HCT116 (cell line): ENCODE results near the gene MINDY4B. TPM values are rescaled to one million over a fixed set of nuclear protein-coding genes. Genes with fewer than 3 reads are reported as not detected.

Experiments used
- ATAC-seq: fragments of 200-7000 bp; cut with Tn5 transposase; 2 replicates; pipeline ENCODE4 v1.9.1; 2020; ENCODE audit warnings: mild to moderate bottlenecking, moderate library complexity
- BruUV-seq: library from RNA; stranded (reverse); fragments of 400-500 nt; replicated peaks from 2 replicates; lab custom pipeline; 2021; lab: Mats Ljungman, UMichigan
- CTCF ChIA-PET: fragments of 300-600 bp; sonication (Branson Sonifier 250); formaldehyde crosslinking; loops from one replicate; lab custom pipeline; 2021; ENCODE audit warnings: antibody characterized with exemption; lab: Charles Lee
- POLR2A ChIA-PET: fragments of 300-600, 350-600 bp; sonication (Branson Sonifier 250); formaldehyde crosslinking; loops from one replicate; lab custom pipeline; 2021; ENCODE audit warnings: antibody characterized with exemption; lab: Charles Lee
- RAD21 ChIA-PET, 2 experiments: fragments of 300-600 bp; sonication (Branson Sonifier 250); formaldehyde crosslinking; loops; one replicate each; lab custom pipeline; 2023; ENCODE audit warnings: low total read pairs in 2 of 2; ENCODE audit not compliant: uncharacterized antibody in 2 of 2, unreplicated experiment in 2 of 2, low non-redundant PET in 1 of 2; lab: Charles Lee
- DNase-seq: peaks from one replicate; pipeline ENCODE4 v3.0.0-alpha.2; 2010; ENCODE audit warnings: low read depth, low spot score
- H2AFZ ChIP-seq: fragments of 200-600 bp; shearing (Covaris generic), sonication (generic); 2 replicates; pipeline ENCODE4 v1.6.1; 2017; ENCODE audit warnings: low read depth, mixed run types, mixed read lengths, antibody characterized with exemption, low read length; ENCODE audit not compliant: poor library complexity, severe bottlenecking
- H3K27ac ChIP-seq: 2 replicates; pipeline ENCODE4 v1.5.1; 2012; ENCODE audit warnings: low read depth, low read length
- H3K27me3 ChIP-seq: fragments of 200-600 bp; sonication (generic); 2 replicates; pipeline ENCODE4 v1.6.1; 2016; ENCODE audit warnings: mixed run types, low read length, mixed read lengths; ENCODE audit not compliant: insufficient read depth
- H3K36me3 ChIP-seq, 2 experiments: fragments of 200-500 bp in 1 of 2; fragments of 200-600 bp in 1 of 2; sonication (Bioruptor generic) in 1 of 2; sonication (generic) in 1 of 2; 2 replicates each; pipeline versions ENCODE4 v1.5.1 to v1.6.1; 2014 to 2016; ENCODE audit warnings: low read length in 2 of 2, inconsistent platforms in 1 of 2, mixed read lengths in 1 of 2, mixed run types in 1 of 2; ENCODE audit not compliant: insufficient read depth in 2 of 2, control insufficient read depth in 1 of 2
- H3K4me1 ChIP-seq, 2 experiments: fragments of 200-600 bp in 1 of 2; sonication (generic) in 1 of 2; 2 replicates each; pipeline versions ENCODE4 v1.5.1 to v1.6.1; 2012 to 2017; ENCODE audit warnings: low read length in 2 of 2, inconsistent platforms in 1 of 2, mild to moderate bottlenecking in 1 of 2, mixed read lengths in 1 of 2, mixed run types in 1 of 2, moderate library complexity in 1 of 2; ENCODE audit not compliant: insufficient read depth in 2 of 2, control insufficient read depth in 1 of 2
- H3K4me2 ChIP-seq: fragments of 200-600 bp; sonication (generic); 2 replicates; pipeline ENCODE4 v1.6.1; 2017; ENCODE audit warnings: mixed run types, low read length, mixed read lengths
- H3K4me3 ChIP-seq, 2 experiments: fragments of 200-600 bp in 1 of 2; sonication (generic) in 1 of 2; replicated peaks in 1 of 2; 2 replicates each; pipeline ENCODE4 v1.5.1; 2011 to 2016; ENCODE audit warnings: low read length in 2 of 2, control low read depth in 1 of 2, low read depth in 1 of 2, mild to moderate bottlenecking in 1 of 2, mixed read lengths in 1 of 2, mixed run types in 1 of 2
- H3K79me2 ChIP-seq: fragments of 200-600 bp; sonication (generic); 2 replicates; pipeline ENCODE4 v1.6.1; 2017; ENCODE audit warnings: mild to moderate bottlenecking, mixed run types, low read length, moderate library complexity, mixed read lengths; ENCODE audit not compliant: insufficient read depth
- H3K9ac ChIP-seq: fragments of 200-600 bp; sonication (generic); 2 replicates; pipeline ENCODE4 v1.6.1; 2016; ENCODE audit warnings: low read length, mixed read lengths
- H3K9me2 ChIP-seq: fragments of 200-600 bp; sonication (generic), shearing (Covaris generic); 2 replicates; pipeline ENCODE4 v1.6.1; 2017; ENCODE audit warnings: mixed run types, mild to moderate bottlenecking, moderate library complexity; ENCODE audit not compliant: insufficient read depth
- H3K9me3 ChIP-seq, 2 experiments: fragments of 200-500 bp in 1 of 2; fragments of 200-600 bp in 1 of 2; sonication (Bioruptor generic) in 1 of 2; sonication (generic) in 1 of 2; 2 replicates each; pipeline ENCODE4 v1.6.1; 2014 to 2017; ENCODE audit warnings: low read length in 2 of 2, mixed read lengths in 2 of 2, inconsistent platforms in 1 of 2, low read depth in 1 of 2, mild to moderate bottlenecking in 1 of 2, mixed run types in 1 of 2, moderate library complexity in 1 of 2; ENCODE audit not compliant: control insufficient read depth in 1 of 2, insufficient read depth in 1 of 2
- H4K20me1 ChIP-seq: fragments of 200-600 bp; sonication (generic), shearing (Covaris generic); 2 replicates; pipeline ENCODE4 v1.6.1; 2017; ENCODE audit warnings: mixed run types, mild to moderate bottlenecking, moderate library complexity; ENCODE audit not compliant: insufficient read depth
- ATF3 ChIP-seq: IDR thresholded peaks from 2 replicates; pipeline ENCODE4 v1.6.1; 2012
- ELF1 ChIP-seq: IDR thresholded peaks from 2 replicates; pipeline ENCODE4 v1.6.1; 2012; ENCODE audit warnings: low read depth, borderline replicate concordance
- EZH2 ChIP-seq: fragments of 200-600 bp; sonication (generic); IDR thresholded peaks from 2 replicates; pipeline ENCODE4 v1.6.1; 2017; ENCODE audit warnings: antibody characterized with exemption, mixed run types
- EZH2phosphoT487 ChIP-seq: fragments of 200-600 bp; IDR thresholded peaks from 2 replicates; pipeline ENCODE4 v1.6.1; 2018; ENCODE audit warnings: antibody characterized with exemption, borderline replicate concordance
- FOSL1 ChIP-seq: IDR thresholded peaks from 2 replicates; pipeline ENCODE4 v1.6.1; 2012; ENCODE audit warnings: low read depth
- POLR2A ChIP-seq: IDR thresholded peaks from 2 replicates; pipeline ENCODE4 v1.7.0; 2011; ENCODE audit warnings: borderline replicate concordance; ENCODE audit not compliant: insufficient read depth, insufficient read length; ENCODE audit errors: extremely low read depth
- POLR2AphosphoS5 ChIP-seq: IDR thresholded peaks from 2 replicates; pipeline ENCODE4 v1.6.1; 2011; ENCODE audit warnings: mild to moderate bottlenecking, low read depth, low read length, moderate library complexity
- SIN3A ChIP-seq: IDR thresholded peaks from 2 replicates; pipeline ENCODE4 v1.6.1; 2012; ENCODE audit warnings: low read depth
- TCF7L2 ChIP-seq: IDR thresholded peaks from 2 replicates; pipeline ENCODE4 v1.7.0; 2011; ENCODE audit warnings: borderline replicate concordance, inconsistent platforms; ENCODE audit not compliant: insufficient read depth, insufficient read length; ENCODE audit errors: extremely low read depth
- YY1 ChIP-seq: IDR thresholded peaks from 2 replicates; pipeline ENCODE4 v1.6.1; 2011; ENCODE audit warnings: low read length, low read depth, moderate library complexity, mild to moderate bottlenecking; ENCODE audit not compliant: insufficient replicate concordance; ENCODE audit errors: extremely low read depth
- ZBTB33 ChIP-seq: IDR thresholded peaks from 2 replicates; pipeline ENCODE4 v1.6.1; 2011; ENCODE audit warnings: mild to moderate bottlenecking, low read length, moderate library complexity; ENCODE audit not compliant: insufficient replicate concordance; ENCODE audit errors: extremely low read depth
- ZNF274 ChIP-seq: fragments of 200-500 bp; sonication (Bioruptor generic); IDR thresholded peaks from 2 replicates; pipeline ENCODE4 v1.6.1; 2014; ENCODE audit warnings: mild to moderate bottlenecking, low read depth, low read length, inconsistent platforms
- intact Hi-C: fragments of 100-400 bp; cut with micrococcal nuclease; formaldehyde crosslinking; loops from 2 replicates; pipeline ENCODE4 v1.10.0; 2022
- total RNA-seq: library from RNA; stranded (reverse); gene quantifications from one replicate; pipeline ENCODE4 v1.2.1, GENCODE V29; 2021; ENCODE audit not compliant: unreplicated experiment
- TF ChIP-seq, protein P1 (sequence below): IDR thresholded peaks from 2 replicates; pipeline ENCODE4 v1.6.1; 2012; ENCODE audit warnings: low read depth
- TF ChIP-seq, protein P2 (sequence below), 3 experiments: fragments of 200-600 bp in 1 of 3; sonication (generic) in 1 of 3; IDR thresholded peaks in 2 of 3; conservative IDR thresholded peaks in 1 of 3; 2 replicates each; pipeline ENCODE4 v1.5.1; 2012 to 2017; ENCODE audit warnings: low read depth in 2 of 3, low read length in 2 of 3, antibody characterized with exemption in 1 of 3, borderline replicate concordance in 1 of 3, control low read depth in 1 of 3, mild to moderate bottlenecking in 1 of 3, mixed read lengths in 1 of 3, mixed run types in 1 of 3, moderate library complexity in 1 of 3; ENCODE audit not compliant: insufficient read depth in 1 of 3
- TF ChIP-seq, protein P3 (sequence below): IDR thresholded peaks from 2 replicates; pipeline ENCODE4 v1.6.1; 2012

MINDY4B gene
- total RNA-seq, 1 experiment from 2014 or later = not detected

DNA sequence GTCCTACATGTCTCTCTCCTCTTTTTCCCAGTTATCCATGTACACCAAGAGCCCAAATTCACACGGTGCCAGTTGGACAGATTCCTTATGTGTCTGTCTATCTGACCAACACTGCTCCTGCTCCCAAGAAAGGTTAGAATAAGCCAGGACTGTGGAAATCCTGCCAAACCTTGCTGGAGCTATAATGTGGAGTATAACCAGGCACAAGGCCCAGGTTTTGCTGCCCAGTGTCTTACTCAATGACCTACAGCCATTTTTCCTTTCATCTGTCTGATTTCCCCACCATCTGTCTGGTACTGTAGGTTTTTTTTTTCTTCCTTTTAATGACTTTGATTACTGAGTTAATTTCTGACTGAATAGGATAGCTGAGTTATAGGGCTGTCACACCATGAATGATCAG lies 26.5 kb upstream of the MINDY4B start (continued):
- TF ChIP-seq, protein P1, sequence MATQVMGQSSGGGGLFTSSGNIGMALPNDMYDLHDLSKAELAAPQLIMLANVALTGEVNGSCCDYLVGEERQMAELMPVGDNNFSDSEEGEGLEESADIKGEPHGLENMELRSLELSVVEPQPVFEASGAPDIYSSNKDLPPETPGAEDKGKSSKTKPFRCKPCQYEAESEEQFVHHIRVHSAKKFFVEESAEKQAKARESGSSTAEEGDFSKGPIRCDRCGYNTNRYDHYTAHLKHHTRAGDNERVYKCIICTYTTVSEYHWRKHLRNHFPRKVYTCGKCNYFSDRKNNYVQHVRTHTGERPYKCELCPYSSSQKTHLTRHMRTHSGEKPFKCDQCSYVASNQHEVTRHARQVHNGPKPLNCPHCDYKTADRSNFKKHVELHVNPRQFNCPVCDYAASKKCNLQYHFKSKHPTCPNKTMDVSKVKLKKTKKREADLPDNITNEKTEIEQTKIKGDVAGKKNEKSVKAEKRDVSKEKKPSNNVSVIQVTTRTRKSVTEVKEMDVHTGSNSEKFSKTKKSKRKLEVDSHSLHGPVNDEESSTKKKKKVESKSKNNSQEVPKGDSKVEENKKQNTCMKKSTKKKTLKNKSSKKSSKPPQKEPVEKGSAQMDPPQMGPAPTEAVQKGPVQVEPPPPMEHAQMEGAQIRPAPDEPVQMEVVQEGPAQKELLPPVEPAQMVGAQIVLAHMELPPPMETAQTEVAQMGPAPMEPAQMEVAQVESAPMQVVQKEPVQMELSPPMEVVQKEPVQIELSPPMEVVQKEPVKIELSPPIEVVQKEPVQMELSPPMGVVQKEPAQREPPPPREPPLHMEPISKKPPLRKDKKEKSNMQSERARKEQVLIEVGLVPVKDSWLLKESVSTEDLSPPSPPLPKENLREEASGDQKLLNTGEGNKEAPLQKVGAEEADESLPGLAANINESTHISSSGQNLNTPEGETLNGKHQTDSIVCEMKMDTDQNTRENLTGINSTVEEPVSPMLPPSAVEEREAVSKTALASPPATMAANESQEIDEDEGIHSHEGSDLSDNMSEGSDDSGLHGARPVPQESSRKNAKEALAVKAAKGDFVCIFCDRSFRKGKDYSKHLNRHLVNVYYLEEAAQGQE = no peak
- TF ChIP-seq FOSL1 (no peak), ZBTB33 (no peak), YY1 (no peak), ELF1 (no peak)

- Histone ChIP-seq H3K4me1 (peaks cover 0 to 2% of the 10 kb centered on the region in 2 experiments; a peak in 2 of 4 replicates), H3K4me2 (no peak overlapping the region), H3K27ac (no peak overlapping the region), H3K79me2 (no peaks in the 10 kb centered on the region), H3K9ac (no peak overlapping the region), H3K27me3 (no peaks in the 10 kb centered on the region), H4K20me1 (no peaks in the 10 kb centered on the region), H3K36me3 (no peaks in the 10 kb centered on the region), H3K9me3 (no peaks in the 10 kb centered on the region), H3K9me2 (no peaks in the 10 kb centered on the region), H3K4me3 (no peak overlapping the region), H2AFZ (no peak overlapping the region)
- ChIA-PET POLR2A (no interaction called here), CTCF (no interaction called here), RAD21 (no interaction called here)
- ATAC-seq = no peak
- BruUV-seq = no TSS peak
- no peak for DNase-seq
- intact Hi-C loops = no loop called here
- no peak for TF ChIP-seq FOSL1
- no peak for TF ChIP-seq ATF3
- TF ChIP-seq POLR2AphosphoS5 = no peak
- TF ChIP-seq EZH2phosphoT487 = no peak
- TF ChIP-seq EZH2 = no peak
- TF ChIP-seq, protein P2, sequence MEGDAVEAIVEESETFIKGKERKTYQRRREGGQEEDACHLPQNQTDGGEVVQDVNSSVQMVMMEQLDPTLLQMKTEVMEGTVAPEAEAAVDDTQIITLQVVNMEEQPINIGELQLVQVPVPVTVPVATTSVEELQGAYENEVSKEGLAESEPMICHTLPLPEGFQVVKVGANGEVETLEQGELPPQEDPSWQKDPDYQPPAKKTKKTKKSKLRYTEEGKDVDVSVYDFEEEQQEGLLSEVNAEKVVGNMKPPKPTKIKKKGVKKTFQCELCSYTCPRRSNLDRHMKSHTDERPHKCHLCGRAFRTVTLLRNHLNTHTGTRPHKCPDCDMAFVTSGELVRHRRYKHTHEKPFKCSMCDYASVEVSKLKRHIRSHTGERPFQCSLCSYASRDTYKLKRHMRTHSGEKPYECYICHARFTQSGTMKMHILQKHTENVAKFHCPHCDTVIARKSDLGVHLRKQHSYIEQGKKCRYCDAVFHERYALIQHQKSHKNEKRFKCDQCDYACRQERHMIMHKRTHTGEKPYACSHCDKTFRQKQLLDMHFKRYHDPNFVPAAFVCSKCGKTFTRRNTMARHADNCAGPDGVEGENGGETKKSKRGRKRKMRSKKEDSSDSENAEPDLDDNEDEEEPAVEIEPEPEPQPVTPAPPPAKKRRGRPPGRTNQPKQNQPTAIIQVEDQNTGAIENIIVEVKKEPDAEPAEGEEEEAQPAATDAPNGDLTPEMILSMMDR (IDR thresholded peaks at IDR 0.05 in 2 of 3, conservative IDR thresholded peaks at IDR 0.05 in 1 of 3; ENCODE audit: borderline replicate concordance in 1 of 3, insufficient read depth in 1 of 3, low read depth in 2 of 3, low read length in 2 of 3) = no peak
- TF ChIP-seq POLR2A = no peak
- TF ChIP-seq SIN3A = no peak
- TF ChIP-seq, protein P3, sequence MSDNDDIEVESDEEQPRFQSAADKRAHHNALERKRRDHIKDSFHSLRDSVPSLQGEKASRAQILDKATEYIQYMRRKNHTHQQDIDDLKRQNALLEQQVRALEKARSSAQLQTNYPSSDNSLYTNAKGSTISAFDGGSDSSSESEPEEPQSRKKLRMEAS = no peak
- TF ChIP-seq TCF7L2 = no peak
- TF ChIP-seq ZNF274 = no peak
These were observed 25.6 kb upstream of the MINDY4B start for GRCh38 chr3:150930839-150931238.
